Stomach smooth muscle (tissue), 2 donors: ENCODE data around the gene PAPPA2.
"Not testable (repeated sequence)": the region's sequence is repeated elsewhere in the genome, so short reads cannot be mapped to it uniquely, and the experiment has no call there.

Source experiments
- H3K27ac ChIP-seq: one replicate; pipeline ENCODE4 v1.7.0; 2013; ENCODE audit warnings: mild to moderate bottlenecking, low read length, inconsistent platforms
- H3K27me3 ChIP-seq, 2 donors: one replicate each; pipeline ENCODE4 v1.7.0; 2013; ENCODE audit warnings: low read length in 2 of 2; ENCODE audit not compliant: insufficient read depth in 2 of 2, control insufficient read depth in 1 of 2
- H3K36me3 ChIP-seq, 2 donors: one replicate each; pipeline ENCODE4 v1.7.0; 2013; ENCODE audit warnings: low read length in 2 of 2; ENCODE audit not compliant: control insufficient read depth in 2 of 2, insufficient read depth in 2 of 2
- H3K4me1 ChIP-seq: one replicate; pipeline ENCODE4 v1.7.0; 2013; ENCODE audit warnings: low read length; ENCODE audit not compliant: control insufficient read depth, insufficient read depth
- H3K4me3 ChIP-seq, 2 donors: one replicate each; pipeline ENCODE4 v1.7.0; 2013; ENCODE audit warnings: low read length in 2 of 2
- H3K9ac ChIP-seq, 2 donors: one replicate each; pipeline ENCODE4 v1.7.0; 2013; ENCODE audit warnings: low read length in 2 of 2, mild to moderate bottlenecking in 1 of 2
- H3K9me3 ChIP-seq, 2 donors: one replicate each; pipeline ENCODE4 v1.7.0; 2013; ENCODE audit warnings: low read length in 2 of 2; ENCODE audit not compliant: control insufficient read depth in 2 of 2
- donor health status: healthy.
- donor health status: Pancreatic carcinoma.

The PAPPA2 gene

DNA sequence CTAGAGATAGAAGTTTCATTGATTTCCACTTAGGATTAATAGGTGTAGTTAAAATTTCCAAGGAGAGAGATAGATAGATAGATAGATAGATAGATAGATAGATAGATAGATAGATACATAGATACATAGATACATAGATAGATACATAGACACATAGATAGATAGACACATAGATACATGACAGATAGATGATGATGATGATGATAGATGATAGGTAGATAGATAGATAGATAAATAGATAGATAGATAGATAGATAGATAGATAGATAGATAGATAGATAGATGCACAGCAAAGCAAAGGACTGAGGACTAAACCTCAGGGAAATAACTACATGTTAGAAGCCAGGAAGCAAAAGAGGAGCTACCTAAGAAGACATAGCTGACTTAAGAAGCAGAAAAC is 171.8 kb downstream of the PAPPA2 start:
- H3K36me3 ChIP-seq, H3K4me3 ChIP-seq, H3K9me3 ChIP-seq, H3K9ac ChIP-seq, H3K27ac ChIP-seq, H3K27me3 ChIP-seq, H3K4me1 ChIP-seq: not testable (repeated sequence)

DNA sequence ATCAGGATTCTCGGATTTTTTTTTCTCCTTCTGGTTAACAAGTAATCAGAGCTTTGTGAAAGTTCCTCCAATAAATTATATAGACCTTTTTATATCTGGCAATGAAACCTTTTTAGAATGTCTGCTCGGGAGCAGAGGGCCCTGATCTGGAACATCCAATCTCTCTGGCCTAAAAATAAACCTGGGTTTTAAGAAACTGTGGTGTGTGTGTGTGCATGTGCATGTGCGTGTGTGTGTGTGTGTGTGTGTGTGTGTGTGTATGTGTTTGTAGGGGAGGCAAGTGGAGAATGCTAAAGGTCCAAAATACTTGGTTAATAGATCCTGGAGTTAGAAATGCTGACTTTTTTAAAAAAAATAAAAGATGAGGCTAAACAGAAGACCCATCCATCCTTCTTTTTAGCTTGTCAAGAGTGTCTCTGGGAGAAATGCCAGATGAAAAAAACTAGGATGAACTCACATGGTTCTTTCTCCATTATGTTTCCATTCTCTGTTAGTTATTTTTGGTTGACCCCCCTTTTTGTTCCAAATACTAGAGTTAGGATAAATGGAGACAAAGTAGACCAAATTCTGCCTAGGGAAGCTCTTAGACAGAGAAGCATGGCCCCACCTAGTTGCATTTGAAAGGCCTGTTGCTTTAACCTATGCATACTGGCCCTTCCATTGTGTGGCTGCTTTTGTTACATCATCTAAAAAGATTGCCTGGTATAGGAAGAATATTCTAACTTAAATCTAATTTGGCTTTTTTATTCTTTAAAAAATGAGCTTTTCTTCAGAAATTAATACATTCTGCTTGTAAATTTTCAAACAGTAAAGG is 175.9 kb downstream of the PAPPA2 start:
- Histone ChIP-seq H3K9me3 (no peaks in the 10 kb centered on the region), H3K4me3 (no peak overlapping the region), H3K36me3 (no peaks in the 10 kb centered on the region), H3K27ac (no peak overlapping the region), H3K9ac (no peak overlapping the region), H3K27me3 (no peaks in the 10 kb centered on the region), H3K4me1 (no peaks in the 10 kb centered on the region)

DNA sequence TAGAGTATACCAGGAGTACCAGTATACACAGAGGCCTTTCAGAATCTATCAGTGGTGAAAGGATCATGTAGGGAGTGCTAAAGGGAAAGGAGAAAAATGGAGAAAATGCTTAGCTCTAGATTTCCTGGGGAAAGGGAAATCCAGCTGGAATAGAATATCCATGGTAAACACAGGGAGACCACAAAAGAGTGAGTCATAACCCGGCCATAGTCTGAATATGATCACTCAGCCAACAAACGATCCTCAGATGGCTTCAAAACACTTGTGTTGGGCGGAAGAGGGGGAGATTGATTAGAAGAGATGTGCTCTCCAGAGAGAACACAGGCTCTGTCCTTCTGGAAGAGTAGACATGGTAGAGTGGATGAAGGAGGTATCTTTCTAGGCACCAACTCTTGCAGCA is 180.6 kb downstream of the PAPPA2 start:
- H3K4me1 ChIP-seq: no peaks in the 10 kb centered on the region
- no peaks in the 10 kb centered on the region for H3K36me3 ChIP-seq
- H3K27me3 ChIP-seq: no peaks in the 10 kb centered on the region
- no peak overlapping the region for H3K27ac ChIP-seq
- peaks cover 0 to 3% of the 10 kb centered on the region in 2 donors for H3K9me3 ChIP-seq
- H3K4me3 ChIP-seq: no peak overlapping the region
- no peak overlapping the region for H3K9ac ChIP-seq

DNA sequence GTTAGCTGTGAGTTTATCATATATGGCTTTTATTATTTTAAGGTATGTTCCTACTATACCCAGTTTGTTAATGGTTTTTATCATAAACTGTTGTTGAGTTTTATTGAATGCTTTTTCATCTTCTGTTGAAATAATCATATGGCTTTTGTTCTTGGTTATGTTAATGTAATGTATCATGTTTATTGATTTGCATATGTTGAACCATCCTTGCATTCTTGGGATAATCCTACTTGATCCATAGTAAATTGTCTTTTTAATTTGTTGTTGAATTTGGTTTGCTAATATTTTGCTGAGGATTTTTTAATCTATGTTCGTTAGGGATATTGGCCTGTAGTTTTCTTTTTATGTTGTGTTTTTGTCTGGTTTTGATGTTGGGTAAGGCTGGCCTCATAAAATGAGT is 185.6 kb downstream of the PAPPA2 start:
- no peak overlapping the region for H3K4me3 ChIP-seq
- no peak overlapping the region for H3K9ac ChIP-seq
- no peaks in the 10 kb centered on the region for H3K4me1 ChIP-seq
- no peak overlapping the region for H3K27ac ChIP-seq
- no peaks in the 10 kb centered on the region for H3K36me3 ChIP-seq
- H3K27me3 ChIP-seq: no peaks in the 10 kb centered on the region
- H3K9me3 ChIP-seq: peaks cover 9 to 13% of the 10 kb centered on the region in 2 donors

DNA sequence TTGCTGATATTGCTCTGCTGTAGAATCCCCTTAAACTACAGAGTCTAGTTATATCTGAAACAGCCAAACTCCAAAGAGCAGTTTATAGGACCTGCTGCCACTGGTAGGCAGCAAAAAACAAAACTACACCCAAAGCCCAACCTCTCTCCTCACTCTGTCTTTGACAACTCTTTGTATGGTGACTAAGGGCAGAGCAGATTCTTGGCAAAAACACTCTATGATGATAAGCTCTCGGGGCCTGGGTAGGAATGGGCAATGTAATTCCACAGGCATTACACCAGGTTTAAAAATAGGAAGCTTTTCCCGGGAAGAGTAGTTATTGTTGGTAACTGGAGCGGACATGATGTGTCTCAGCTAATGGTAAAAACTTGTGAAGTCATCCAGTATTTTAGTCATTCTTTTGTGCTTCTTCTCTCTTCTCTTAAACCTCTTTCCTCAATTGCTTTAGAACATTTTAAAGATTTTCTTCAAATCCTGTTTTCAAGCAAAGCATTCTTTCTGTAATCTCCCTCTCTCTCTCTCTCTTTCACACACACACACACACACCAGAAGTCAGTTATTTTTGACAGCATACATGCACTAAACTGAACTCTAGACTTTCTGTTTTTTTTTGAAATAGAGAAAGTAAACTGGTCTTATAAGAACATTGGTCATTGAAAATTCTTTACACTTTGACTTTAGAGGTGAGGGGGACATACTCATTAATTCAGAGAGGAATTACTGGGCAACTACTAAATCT is 193.5 kb downstream of the PAPPA2 start:
- Histone ChIP-seq H3K9me3 (peaks cover 9 to 10% of the 10 kb centered on the region in 2 donors), H3K27me3 (no peaks in the 10 kb centered on the region), H3K9ac (peak overlapping the region in 1 of 2 donors; percentile 8), H3K4me1 (no peaks in the 10 kb centered on the region), H3K27ac (peak overlapping the region; percentile 66), H3K36me3 (no peaks in the 10 kb centered on the region), H3K4me3 (no peak overlapping the region)

DNA sequence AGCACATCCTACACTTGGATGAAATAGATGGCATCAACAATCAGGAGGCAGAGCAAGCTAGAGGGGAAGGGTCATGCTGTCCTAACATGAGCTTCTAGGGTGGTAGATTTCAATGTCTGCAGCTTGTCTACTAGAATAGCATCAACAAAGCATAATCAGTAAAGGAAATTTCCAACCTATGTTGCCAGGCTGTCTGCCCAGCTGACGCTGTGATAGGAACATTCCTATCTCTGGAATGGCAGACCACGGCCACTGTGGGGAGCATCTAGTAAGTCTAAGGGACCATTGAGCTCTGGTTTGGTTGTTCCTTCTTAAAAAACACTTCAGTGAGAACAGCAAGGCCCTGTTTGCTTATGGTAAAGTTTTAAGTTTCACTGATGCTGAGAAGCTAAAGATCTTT is 206.8 kb downstream of the PAPPA2 start:
- no peak overlapping the region for H3K9ac ChIP-seq
- H3K4me1 ChIP-seq: no peaks in the 10 kb centered on the region
- no peaks in the 10 kb centered on the region for H3K9me3 ChIP-seq
- H3K4me3 ChIP-seq: no peak overlapping the region
- H3K27ac ChIP-seq: no peak overlapping the region
- no peaks in the 10 kb centered on the region for H3K27me3 ChIP-seq
- H3K36me3 ChIP-seq: no peaks in the 10 kb centered on the region

DNA sequence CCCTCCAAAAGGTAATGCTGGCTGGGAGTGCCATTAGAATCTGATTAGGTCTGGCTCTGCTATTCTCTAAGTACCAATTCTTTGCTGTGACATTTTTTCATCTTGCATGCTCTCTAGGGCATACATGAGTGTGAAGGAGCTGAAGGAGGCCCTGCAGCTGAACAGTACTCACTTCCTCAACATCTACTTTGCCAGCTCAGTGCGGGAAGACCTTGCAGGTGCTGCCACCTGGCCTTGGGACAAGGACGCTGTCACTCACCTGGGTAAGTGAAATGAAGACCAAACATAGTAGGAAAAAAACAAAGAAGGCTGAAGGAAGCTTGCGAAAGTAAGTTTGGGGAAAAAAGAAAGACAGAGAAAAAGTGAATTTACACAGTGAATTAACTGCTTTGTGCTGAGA is 207.9 kb downstream of the PAPPA2 start:
- H3K27me3 ChIP-seq: no peaks in the 10 kb centered on the region
- no peak overlapping the region for H3K27ac ChIP-seq
- H3K36me3 ChIP-seq: no peaks in the 10 kb centered on the region
- H3K4me1 ChIP-seq: no peaks in the 10 kb centered on the region
- H3K9ac ChIP-seq: no peak overlapping the region
- H3K4me3 ChIP-seq: no peak overlapping the region
- H3K9me3 ChIP-seq: no peaks in the 10 kb centered on the region

DNA sequence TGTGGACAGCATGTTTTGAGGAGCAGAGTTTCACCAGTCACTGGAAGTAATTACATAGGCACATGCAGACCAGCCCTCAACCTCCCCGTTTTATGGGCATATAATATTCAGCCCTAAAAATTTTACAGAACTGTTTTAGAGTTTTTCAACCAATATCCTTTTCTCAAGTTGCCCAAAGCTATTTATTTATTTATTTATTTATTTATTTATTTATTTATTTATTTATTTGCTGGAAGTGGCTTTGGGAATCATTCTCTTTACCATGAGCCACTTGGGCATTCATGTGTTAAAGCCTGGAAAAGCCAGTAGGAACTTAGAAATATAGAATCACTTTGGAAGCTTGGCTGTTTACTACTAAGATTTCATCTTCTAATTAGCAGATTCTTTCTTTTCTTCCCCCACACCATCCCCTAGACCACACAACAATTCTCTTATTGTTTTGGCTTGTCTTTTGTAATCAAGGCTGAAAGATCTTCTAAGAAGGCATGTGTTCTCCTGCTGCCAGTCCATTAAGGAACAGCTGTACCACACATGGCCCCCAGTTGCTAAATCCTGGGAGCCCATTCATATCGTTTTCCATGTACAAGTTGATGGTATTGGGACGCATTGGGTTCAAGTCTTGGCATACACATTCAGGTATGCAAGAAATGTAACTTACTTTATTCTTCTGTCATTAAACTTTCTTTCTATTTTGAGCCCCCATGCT is 220.0 kb downstream of the PAPPA2 start:
- Histone ChIP-seq H3K9ac (no peak overlapping the region), H3K9me3 (no peaks in the 10 kb centered on the region), H3K27ac (no peak overlapping the region), H3K27me3 (no peaks in the 10 kb centered on the region), H3K36me3 (no peaks in the 10 kb centered on the region), H3K4me3 (no peak overlapping the region), H3K4me1 (no peaks in the 10 kb centered on the region)

DNA sequence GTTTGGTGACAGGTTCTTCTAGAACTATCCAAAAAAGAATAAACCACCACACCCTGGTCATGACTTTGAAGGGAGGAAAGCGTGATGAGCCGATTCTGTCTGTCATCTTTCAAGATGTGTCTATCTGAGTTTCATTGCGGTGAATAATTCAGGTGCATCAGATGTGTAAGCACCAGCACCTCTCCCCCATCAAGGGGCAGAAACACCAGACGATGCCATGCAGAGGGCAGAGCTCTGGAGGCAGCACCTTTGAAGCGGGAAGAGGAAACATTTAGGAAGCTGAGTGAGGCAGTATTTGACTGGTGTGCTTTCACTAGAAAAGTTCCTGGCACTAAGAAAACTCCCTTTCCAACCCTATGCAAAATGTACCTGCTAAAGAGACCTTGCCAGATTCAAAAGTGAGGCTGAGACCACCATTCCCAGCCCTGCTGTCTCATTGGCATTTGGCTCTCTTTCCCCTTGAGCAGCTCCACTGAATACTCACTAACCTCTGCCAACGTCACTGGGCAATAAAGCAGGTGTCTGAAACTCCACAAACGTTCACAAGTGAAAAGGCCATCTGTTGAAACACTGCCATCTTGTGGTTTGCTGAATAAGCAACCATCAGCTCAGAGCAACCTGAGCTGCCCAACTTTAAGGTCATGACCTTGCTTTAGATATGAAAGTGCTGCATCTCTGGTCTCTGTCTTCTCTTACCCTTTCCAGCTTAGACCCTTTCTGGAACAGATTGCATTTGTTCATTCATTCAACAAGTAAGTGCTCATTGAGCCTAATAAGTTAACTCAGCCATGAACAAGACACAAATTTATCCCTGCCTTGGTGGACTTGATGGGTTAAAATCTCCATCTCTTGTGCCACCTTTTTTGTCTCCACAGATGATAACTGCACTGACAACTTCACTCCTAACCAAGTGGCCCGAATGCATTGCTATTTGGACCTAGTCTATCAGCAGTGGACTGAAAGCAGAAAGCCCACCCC is 228.6 kb downstream of the PAPPA2 start:
- H3K27me3 ChIP-seq: no peaks in the 10 kb centered on the region
- H3K27ac ChIP-seq: peak overlapping the region; percentile 96
- no peaks in the 10 kb centered on the region for H3K36me3 ChIP-seq
- no peaks in the 10 kb centered on the region for H3K9me3 ChIP-seq
- H3K4me1 ChIP-seq: peaks cover 40% of the 10 kb centered on the region
- peak overlapping the region in 1 of 2 donors; percentile 12 for H3K4me3 ChIP-seq
- H3K9ac ChIP-seq: peak overlapping the region in 1 of 2 donors; percentile 35

DNA sequence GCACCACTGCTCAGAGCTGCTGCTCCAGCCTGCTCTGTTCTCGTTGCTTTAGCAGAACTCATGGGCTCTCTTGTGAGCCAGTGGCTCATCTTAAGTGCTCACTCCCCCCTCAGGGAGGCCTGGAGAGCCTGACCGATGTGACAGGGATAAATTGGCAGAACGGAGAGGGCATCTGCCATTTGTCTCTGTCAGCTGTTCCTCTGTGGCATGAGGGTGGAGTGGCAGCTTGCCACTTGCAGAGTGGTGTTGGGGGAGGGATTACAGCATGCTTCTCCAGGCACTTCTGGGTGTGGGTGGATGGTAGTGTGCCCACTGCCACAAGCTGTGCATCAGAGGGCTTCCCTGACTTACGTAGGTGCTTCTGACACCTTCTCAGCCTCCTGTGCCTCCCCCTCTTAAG is 229.5 kb downstream of the PAPPA2 start:
- Histone ChIP-seq H3K9me3 (no peaks in the 10 kb centered on the region), H3K36me3 (no peaks in the 10 kb centered on the region), H3K27me3 (no peaks in the 10 kb centered on the region), H3K27ac (peak overlapping the region; percentile 96), H3K4me3 (peak overlapping the region in 1 of 2 donors; percentile 12), H3K9ac (peak overlapping the region; percentile 29 to 55), H3K4me1 (peaks cover 40% of the 10 kb centered on the region)
